Fibroblast of the aortic adventitia (primary cell): ENCODE results near the gene SPTBN4. TPM values are rescaled to one million over a fixed set of nuclear protein-coding genes. Genes with fewer than 3 reads are reported as not detected.

Experiments
- DNase-seq: peaks from one replicate; pipeline ENCODE4 v3.0.0-alpha.2; 2010; ENCODE audit warnings: low read depth
- H3K4me3 ChIP-seq: 2 replicates; pipeline ENCODE4 v1.5.1; 2011; ENCODE audit warnings: low read depth, mild to moderate bottlenecking, control low read depth, low read length, moderate library complexity
- CTCF ChIP-seq: IDR thresholded peaks from 2 replicates; pipeline ENCODE4 v1.5.1; 2011; ENCODE audit warnings: mild to moderate bottlenecking, low read length, control low read depth, inconsistent platforms; ENCODE audit not compliant: insufficient read depth
- total RNA-seq: library from RNA; depleted of rRNA; stranded (reverse); fragments of >200 nt; gene quantifications from 2 replicates; pipeline ENCODE4 v1.2.3, GENCODE V29; 2012; ENCODE audit warnings: low replicate concordance

The SPTBN4 gene
- total RNA-seq, 1 donor, result 3.5 TPM

- H3K4me3 ChIP-seq, result peak overlapping the region; percentile 75
- peak; percentile 98 for TF ChIP-seq CTCF
- DNase-seq, result peak; percentile 91
These were observed 45.7 kb upstream of the SPTBN4 start for GRCh38 chr19:40420766-40421765.

GRCh38 chr19:40421993-40422747, 44.6 kb upstream of the SPTBN4 start:
- no peak for TF ChIP-seq CTCF
- peak; percentile 30 for DNase-seq
- peak overlapping the region; percentile 13 for H3K4me3 ChIP-seq

- no peak for TF ChIP-seq CTCF
- H3K4me3 ChIP-seq, result peak overlapping the region; percentile 13
- DNase-seq, result no peak
These were observed 43.8 kb upstream of the SPTBN4 start for GRCh38 chr19:40422748-40423566.

- DNase-seq, result no peak
- TF ChIP-seq CTCF, result no peak
- peak overlapping the region; percentile 62 for H3K4me3 ChIP-seq
These were observed 42.9 kb upstream of the SPTBN4 start for GRCh38 chr19:40423938-40424337.

GRCh38 chr19:40424637-40425449, 42.0 kb upstream of the SPTBN4 start:
- DNase-seq, result peak; percentile 33
- peak overlapping the region; percentile 98 for H3K4me3 ChIP-seq
- no peak for TF ChIP-seq CTCF
